Activated CD4-positive, alpha-beta T cell treated with anti-CD3 and anti-CD28 coated beads for 48 hours (primary cell): ENCODE data around the gene CCDC33.

Experiments
- DNase-seq: peaks from one replicate; pipeline ENCODE4 v3.0.0-alpha.2; 2020

CCDC33 gene

GRCh38 chr15:74316141-74316540, 80.0 kb downstream of the CCDC33 start:
- no peak for DNase-seq

DNA sequence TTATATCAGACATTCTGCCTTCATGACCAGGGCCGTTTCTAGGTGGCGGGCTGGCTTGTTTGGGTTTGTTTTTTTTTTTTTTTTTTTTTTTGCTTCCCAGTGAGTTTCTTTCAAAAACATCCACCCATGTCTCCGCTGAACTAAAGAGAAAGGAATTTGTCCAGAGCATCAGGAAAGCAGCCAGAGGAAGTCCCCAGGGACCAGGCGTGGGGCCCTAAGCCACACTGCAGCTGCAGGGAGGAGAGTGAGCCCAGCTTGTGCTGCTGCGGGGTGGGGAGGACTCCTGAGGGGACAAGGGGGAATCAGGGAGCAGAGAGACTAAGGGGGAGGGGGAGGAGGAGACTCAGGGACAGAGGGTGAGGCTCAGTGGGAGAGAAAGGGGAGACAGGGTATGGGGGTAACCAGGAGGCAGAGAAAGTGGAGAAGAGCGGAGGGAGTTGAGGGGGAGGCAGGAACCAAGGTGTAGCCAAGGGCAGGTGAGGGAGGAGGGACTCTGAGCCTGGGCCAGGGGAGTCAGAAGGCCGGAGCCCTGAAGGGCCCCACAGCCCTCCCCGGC, 81.8 kb downstream of the CCDC33 start:
- no peak for DNase-seq

- DNase-seq: no peak
Measured at GRCh38 chr15:74318376-74319137, 82.4 kb downstream of the CCDC33 start.

DNA sequence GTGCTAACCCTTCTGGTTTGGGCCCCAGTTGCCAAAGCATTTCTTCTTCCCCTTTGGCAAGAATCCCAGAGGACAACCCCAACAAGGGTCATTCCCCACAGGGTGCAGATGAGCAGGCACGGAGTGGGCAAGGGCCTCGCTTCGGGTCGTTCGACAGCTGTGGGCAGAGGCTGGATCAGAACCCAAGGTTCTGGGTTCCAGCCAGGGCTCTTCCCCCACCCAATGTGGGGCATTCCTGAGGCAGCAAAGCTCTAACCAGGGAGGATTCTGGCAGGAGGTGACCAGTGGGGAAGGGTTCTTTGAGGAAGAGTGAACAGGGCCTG, 83.0 kb downstream of the CCDC33 start:
- no peak for DNase-seq

- DNase-seq: no peak
Measured at GRCh38 chr15:74319596-74320351, 83.6 kb downstream of the CCDC33 start.

DNA sequence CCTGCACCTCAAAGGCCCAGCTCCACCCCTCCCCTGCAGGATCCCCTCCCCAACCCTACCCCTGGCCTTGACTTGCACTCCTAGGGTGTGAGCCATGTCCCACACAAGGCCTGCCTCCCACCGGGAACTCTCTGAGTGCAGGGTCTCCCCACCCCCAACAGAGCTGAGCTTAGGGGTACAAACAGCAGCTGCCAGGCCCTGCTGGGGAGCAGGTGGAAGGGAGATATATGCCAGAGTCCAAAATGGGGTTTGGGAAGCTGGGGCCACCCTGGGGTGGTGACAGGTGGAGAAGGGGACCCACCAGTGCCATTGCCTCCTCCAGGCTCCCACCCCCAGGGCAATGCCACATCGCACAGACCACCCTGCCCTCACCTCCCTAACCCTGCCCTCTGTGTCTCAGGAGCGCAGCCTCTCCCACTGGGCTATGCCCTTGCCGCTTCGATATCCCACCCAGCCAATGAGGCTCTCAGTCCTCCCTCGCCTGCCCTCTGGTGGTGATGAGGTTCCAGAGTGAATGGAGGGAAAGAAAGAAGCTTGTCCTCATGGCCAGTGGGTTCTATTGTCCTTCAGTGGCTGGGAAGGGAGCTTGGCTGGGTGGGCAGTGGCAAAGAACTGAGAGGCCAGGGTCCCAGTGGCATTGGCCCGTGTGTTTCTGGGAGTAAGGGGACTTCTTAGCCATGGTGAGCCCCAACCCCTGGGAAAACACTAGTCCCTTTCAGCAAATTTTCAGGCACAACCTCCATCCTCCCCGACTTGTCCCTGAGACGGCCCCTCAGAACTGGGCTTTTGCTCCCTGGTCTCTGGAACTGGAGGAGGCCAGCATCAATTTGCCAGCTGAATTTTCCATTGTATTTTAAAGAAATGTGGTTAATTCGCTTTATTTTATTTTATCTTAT, 84.5 kb downstream of the CCDC33 start:
- peak; percentile 54 for DNase-seq

DNA sequence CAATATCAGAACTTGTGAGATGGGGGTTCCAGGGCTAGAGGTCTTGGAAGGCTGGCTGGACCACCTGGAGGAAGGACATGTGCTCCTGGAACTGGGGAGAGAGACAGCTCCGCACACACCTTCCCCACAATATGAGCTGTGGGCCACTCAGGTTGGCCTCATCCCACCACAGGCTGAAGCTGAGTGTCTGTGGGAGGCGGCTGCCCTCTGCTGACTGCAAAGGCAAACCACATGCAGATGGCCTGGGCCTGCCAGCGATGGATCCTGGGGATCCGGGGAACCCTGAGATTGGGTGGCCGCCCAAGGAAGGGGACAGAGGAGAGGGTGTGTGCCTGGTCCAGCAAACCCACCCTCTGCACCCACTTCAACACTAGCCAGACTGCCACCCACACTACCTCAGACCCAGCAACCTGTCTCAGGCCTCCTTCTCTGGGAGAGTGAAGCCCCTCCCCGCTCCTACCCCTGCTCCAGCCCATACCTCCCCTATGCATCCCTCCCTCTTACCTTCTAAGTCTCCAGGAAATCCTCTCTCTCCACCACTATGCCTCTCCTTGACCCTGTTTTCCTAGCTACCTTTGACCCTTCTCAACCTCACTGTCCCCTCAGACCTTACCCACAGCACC, 86.5 kb downstream of the CCDC33 start:
- peak; percentile 77 for DNase-seq

DNA sequence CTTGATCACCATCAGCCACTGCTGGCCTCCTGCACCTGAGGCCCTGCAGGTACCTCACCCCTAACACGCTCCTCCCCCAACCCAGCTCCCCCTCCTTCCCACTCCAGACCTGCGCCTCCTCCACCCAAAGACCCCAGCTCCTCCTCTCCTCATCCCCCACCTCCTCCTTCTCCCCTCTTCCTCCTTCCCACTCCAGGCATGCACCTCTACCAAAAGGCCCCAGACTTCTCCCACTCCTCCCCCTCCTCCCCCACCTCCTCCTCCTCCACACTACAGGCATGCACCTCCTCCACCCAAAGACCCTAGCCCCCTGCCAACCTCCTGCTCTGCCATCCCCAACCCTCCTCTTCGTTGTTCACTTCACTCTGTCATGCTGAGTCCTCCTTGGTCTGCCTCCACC, 88.6 kb downstream of the CCDC33 start:
- no peak for DNase-seq

DNA sequence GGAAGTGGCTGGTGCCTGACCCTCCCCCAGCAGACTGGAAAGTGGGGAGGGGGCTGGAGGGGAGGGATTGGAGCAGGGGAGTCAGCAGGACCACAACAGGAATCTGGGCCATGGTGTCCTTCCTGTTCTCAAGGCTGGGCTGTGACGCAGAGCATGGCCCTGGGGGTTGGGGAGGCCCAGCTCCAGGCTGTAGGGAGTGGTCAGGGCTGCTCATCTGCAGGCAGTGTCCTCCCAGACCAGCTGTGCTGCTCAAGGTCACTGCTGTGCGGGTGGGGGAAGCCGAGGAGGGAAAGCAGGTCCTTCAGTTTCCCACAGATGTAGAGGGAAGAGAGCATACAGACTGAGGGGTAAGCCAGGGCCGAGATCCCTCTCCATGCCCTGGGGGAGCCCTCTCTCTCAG, 90.6 kb downstream of the CCDC33 start:
- DNase-seq: no peak

DNA sequence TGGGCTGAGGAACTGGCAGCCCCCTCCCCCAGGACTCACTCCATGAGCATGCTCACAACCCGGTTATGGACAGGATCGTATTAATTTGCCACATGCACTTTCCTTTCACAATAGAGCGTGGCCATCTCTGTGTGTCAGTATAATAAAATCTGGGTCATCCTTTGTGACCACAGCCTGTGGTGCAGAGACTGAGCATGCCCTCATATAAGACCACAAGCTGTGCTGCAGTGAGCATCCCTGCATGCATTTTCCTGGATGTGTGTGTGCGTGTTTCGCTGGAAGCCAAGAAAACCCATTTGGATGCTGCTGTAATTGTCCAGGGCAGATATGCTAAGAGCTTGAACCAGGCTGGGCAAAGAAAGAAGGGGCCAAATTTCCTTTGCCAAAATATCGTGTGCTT, 91.6 kb downstream of the CCDC33 start:
- DNase-seq: no peak

DNA sequence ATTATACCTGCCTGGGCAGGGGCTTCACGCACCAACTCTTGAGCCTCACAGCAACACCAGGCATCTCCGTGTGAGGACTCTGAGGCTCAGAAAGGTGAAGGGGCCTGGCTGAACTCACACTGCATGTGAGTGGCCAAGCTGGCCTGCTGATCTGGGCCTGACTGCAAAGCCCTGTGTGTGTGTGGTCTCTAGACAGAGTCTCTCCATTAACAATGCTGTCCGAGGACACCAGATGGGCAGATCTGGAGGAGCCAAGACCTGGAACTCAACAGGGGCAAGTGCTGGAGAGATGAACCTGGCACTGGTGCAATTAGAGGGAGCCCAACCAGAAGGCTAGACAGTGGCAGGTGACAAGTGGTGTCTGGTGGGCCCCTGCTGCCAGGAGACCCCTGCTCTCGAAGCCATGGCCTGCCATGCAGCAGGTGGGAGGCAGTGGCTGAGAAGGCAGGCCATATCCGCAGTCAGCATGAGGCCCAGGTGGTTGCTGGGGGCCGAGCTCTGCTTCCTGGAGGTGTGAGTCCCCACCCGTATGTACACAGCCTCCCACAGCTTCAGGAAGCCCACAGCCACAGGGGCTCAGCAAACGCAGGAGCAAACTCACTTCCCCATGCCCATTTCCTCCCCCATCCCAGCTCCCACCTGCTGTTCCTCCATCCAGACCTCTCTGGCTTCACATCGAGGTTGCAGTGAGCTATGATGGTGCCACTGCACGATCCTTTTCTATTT, 92.4 kb downstream of the CCDC33 start:
- no peak for DNase-seq

DNA sequence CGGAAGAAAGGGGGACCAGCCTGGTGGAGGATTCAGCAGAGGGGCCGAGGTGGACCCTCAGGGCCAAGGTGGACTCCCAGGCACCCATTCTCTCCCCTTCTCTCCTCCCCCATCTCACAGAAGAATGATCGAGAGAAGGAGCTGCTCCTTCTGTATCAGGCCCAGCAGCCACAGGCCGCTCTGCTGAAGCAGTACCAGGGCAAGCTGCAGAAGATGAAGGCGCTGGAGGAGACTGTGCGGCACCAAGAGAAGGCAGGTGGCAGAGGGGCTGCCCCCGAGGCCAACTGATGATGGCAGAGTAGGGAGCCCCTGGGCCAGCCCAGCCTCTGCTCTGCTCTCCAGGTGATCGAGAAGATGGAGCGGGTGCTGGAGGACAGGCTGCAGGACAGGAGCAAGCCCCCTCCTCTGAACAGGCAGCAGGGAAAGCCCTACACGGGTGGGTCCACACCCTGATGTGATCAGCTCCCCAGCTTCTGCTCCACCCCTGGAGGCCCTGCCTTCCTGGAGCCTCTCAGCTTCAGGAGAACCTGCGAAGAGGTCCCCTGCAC, 94.8 kb downstream of the CCDC33 start:
- DNase-seq: no peak

- DNase-seq: no peak
Measured at GRCh38 chr15:74332011-74332410, 95.9 kb downstream of the CCDC33 start.

- no peak for DNase-seq
Measured at GRCh38 chr15:74332611-74333010, 96.5 kb downstream of the CCDC33 start.

- no peak for DNase-seq
Measured at GRCh38 chr15:74333093-74333492, 97.0 kb downstream of the CCDC33 start.

DNA sequence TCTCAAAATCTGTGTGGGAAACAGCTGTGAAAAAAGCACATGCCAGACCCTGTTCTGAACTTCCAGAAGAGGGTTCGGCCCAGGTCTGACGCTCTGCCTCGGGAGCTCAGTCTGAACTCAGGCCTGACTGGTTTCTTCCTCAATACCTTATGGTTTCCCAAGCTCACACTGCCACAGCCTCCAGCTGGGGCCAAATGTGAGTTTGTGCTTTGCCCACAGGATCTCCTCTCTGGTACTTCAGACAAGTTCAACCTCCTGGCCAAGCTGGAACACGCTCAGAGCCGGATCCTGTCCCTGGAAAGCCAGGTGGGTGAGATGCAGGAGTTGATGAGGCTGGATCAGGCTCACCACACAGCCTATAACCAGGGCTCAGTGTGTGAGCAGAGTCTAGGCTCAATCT, 97.5 kb downstream of the CCDC33 start:
- DNase-seq: no peak

DNA sequence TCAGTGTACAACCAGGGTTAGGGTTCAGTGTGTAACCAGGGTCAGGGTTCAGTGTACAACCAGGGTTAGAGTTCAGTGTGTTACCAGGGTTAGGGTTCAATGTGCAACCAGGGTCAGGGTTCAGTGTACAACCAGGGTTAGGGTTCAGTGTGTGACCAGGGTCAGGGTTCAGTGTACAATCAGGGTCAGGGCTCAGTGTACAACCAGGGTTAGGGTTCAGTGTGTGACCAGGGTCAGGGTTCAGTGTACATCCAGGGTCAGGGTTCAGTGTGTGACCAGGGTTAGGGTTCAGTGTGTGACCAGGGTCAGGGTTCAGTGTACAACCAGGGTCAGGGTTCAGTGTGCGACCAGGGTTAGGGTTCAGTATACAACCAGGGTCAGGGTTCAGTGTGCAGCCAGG, 98.0 kb downstream of the CCDC33 start:
- no peak for DNase-seq

DNA sequence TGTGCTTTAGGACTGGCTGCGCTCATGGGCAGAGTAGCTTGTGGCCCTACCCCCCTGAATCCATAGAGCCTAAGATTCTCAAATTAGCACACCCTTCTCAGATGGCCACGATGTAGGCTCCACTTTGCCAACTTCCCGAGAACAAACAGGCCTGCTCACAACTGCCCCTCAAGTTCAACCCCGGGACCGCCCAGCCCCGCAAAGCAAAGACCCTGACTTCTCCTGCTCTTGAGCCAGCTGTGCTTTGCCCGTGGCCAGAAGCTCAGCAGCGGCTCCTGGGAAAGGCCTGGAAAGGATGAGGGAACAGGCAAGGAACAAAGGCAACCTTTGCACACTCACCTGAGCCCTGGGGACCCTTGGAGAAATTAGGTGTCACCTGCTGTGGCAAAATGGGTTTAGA, 99.3 kb downstream of the CCDC33 start:
- no peak for DNase-seq

- no peak for DNase-seq
Measured at GRCh38 chr15:74336061-74337005, 100.2 kb downstream of the CCDC33 start.

DNA sequence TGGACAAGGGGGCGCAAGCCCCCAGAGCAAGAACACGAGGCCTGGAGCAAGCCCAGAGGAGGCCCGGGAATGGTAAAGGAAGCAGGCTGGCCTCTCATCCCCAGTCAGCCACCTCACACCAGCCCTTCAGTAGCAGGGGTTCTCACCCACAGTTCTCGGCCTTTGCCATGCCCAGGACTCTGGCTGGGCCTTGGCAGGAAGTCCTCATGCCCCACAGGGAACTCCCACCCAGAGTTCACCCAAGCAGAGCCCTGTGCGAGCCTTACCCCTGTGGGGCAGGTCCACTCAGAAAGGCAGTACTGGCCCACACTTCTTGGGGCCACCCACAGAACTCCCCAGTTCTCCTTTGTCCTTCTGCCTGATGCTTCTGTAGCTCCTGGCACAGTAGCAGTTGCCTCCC, 101.0 kb downstream of the CCDC33 start:
- no peak for DNase-seq
